Measurements from ENCODE around the gene PPIAL4G.
A peak's percentile ranks its signal among the peaks of the same experiment; 100 is the strongest.
"Not testable (repeated sequence)": the region's sequence is repeated elsewhere in the genome, so short reads cannot be mapped to it uniquely, and the experiment has no call there.

Gene PPIAL4G

GRCh38 chr1:148483029-148483428 lies at the start of gene PPIAL4G:
TSS of gene PPIAL4G (minus strand) at chr1:148483302. CDS start at chr1:148483252, 50 bp downstream.
- DNase-seq: not testable (repeated sequence)

- not testable (repeated sequence) for DNase-seq
Measured at GRCh38 chr1:148532158-148532557, 49.1 kb upstream of the PPIAL4G start.

- DNase-seq: peak in 11 of 51 donors; percentile 1 to 39 (median 7)
Measured at GRCh38 chr1:148529101-148529567, 46.0 kb upstream of the PPIAL4G start.

- not testable (repeated sequence) for DNase-seq
Measured at GRCh38 chr1:148528591-148528990, 45.5 kb upstream of the PPIAL4G start.

- DNase-seq: not testable (repeated sequence)
Measured at GRCh38 chr1:148526587-148526986, 43.5 kb upstream of the PPIAL4G start.

GRCh38 chr1:148523205-148524144 lies 40.4 kb upstream of the PPIAL4G start:
- not testable (repeated sequence) for DNase-seq

- DNase-seq: peak in 46 of 51 donors; percentile 13 to 86 (median 67)
Measured at GRCh38 chr1:148522561-148523204, 39.6 kb upstream of the PPIAL4G start.

- DNase-seq: peak in 44 of 51 donors; percentile 19 to 84 (median 67)
Measured at GRCh38 chr1:148522072-148522471, 39.0 kb upstream of the PPIAL4G start.

GRCh38 chr1:148514310-148514709 lies 31.2 kb upstream of the PPIAL4G start:
- DNase-seq: not testable (repeated sequence)

GRCh38 chr1:148512571-148513184 lies 29.6 kb upstream of the PPIAL4G start:
- DNase-seq: not testable (repeated sequence)

- not testable (repeated sequence) for DNase-seq
Measured at GRCh38 chr1:148493933-148494332, 10.8 kb upstream of the PPIAL4G start.

GRCh38 chr1:148481134-148481533 lies 2.0 kb downstream of the PPIAL4G start:
- DNase-seq: not testable (repeated sequence)

- DNase-seq: not testable (repeated sequence)
Measured at GRCh38 chr1:148459694-148460093, 23.4 kb downstream of the PPIAL4G start.

GRCh38 chr1:148458901-148459581 lies 24.1 kb downstream of the PPIAL4G start:
- DNase-seq: peak in 25 of 51 donors; percentile 1 to 49 (median 20)

- DNase-seq: not testable (repeated sequence)
Measured at GRCh38 chr1:148458398-148458797, 24.7 kb downstream of the PPIAL4G start.

GRCh38 chr1:148452845-148453244 lies 30.3 kb downstream of the PPIAL4G start:
- DNase-seq: not testable (repeated sequence)

- DNase-seq: not testable (repeated sequence)
Measured at GRCh38 chr1:148439654-148440325, 43.3 kb downstream of the PPIAL4G start.

- no peak for DNase-seq
Measured at GRCh38 chr1:148435406-148435805, 47.7 kb downstream of the PPIAL4G start.

GRCh38 chr1:148434832-148435231 lies 48.3 kb downstream of the PPIAL4G start:
- DNase-seq: no peak

GRCh38 chr1:148432916-148433317 lies 50.2 kb downstream of the PPIAL4G start:
- DNase-seq: peak in 24 of 51 donors; percentile 1 to 47 (median 24)
